Left colon (tissue), 2 donors: ENCODE data around the gene EBPL. TPM values are rescaled to one million over a fixed set of nuclear protein-coding genes. Genes with fewer than 3 reads are reported as not detected.
"Not testable (repeated sequence)": the region's sequence is repeated elsewhere in the genome, so short reads cannot be mapped to it uniquely, and the experiment has no call there.

Experiments used
- ATAC-seq: fragments of 200-7000 bp; cut with Tn5 transposase; one replicate; pipeline ENCODE4 v1.9.1; 2020; ENCODE audit warnings: mild to moderate bottlenecking, moderate library complexity
- DNase-seq, 2 donors: peaks; one replicate each; pipeline ENCODE4 v3.0.0-alpha.2; 2020
- intact Hi-C, 2 donors: fragments of 100-400 bp; cut with DNase I in 1 of 2; cut with micrococcal nuclease in 1 of 2; formaldehyde crosslinking; loops; one replicate each; pipeline versions ENCODE4 v1.11.2 to v1.14.0; 2022; cut with DNase I, micrococcal nuclease
- long read RNA-seq: library from polyadenylated mRNA; unstranded; transcript quantifications from one replicate; pipeline ENCODE4 v2.0.0, GENCODE V29; 2021
- total RNA-seq, 2 donors: library from RNA; stranded (reverse); fragmentation: NEBNext Ultra II Directional; extraction: Animal tissue kit (Norgen Biotek cat#: 25700); gene quantifications; one replicate each; pipeline ENCODE4 v1.2.1, GENCODE V29; 2021
- donor health status: DM: no; HTN: no; CAD: no.
- donor health status: DM: yes; HTN: yes; CAD: no.

EBPL gene
- total RNA-seq = 10 to 100 TPM; 34.8 to 45.8 TPM
- long read RNA-seq, transcript EBPL-206 (3 exons, 810 nt) = minor isoform, 6 of 42 reads
- long read RNA-seq, transcript EBPL-201 (4 exons, 914 nt) = major isoform, 29 of 42 reads
- long read RNA-seq, partial matches to known transcripts = 0 of 42 reads
- long read RNA-seq, other reads (novel, unspliced or antisense) = 1 of 42 reads

GRCh38 chr13:49690995-49691784 lies at the start of gene EBPL:
TSS of gene EBPL (minus strand) at chr13:49691486. CDS start at chr13:49691424, 62 bp downstream.
- ATAC-seq (peak; percentile 92), DNase-seq (peak; percentile 95 to 96)
- intact Hi-C loops = loop anchor here in 1 of 2 donors (10.0 kb wide), 1 partner anchor 94 kb away; no protein-coding TSS in a partner anchor

- ATAC-seq (peak; percentile 50), DNase-seq (no peak)
- intact Hi-C loops = no loop called here
These were observed 49.6 kb upstream of the EBPL start for GRCh38 chr13:49740870-49741269.

GRCh38 chr13:49739498-49740187 lies 48.4 kb upstream of the EBPL start:
- ATAC-seq = peak; percentile 89

GRCh38 chr13:49733181-49733951 lies 42.1 kb upstream of the EBPL start:
- no peak for DNase-seq
- no peak for ATAC-seq
- intact Hi-C loops = no loop called here

More at GRCh38 chr13:49739498-49740187, 48.4 kb upstream of the EBPL start:
- DNase-seq = no peak
- intact Hi-C loops = no loop called here

GRCh38 chr13:49731766-49732165 lies 40.5 kb upstream of the EBPL start:
- intact Hi-C loops = no loop called here
- no peak for ATAC-seq

GRCh38 chr13:49716615-49717014 lies 25.3 kb upstream of the EBPL start:
- no peak for ATAC-seq
- intact Hi-C loops = no loop called here
- DNase-seq = no peak

More at GRCh38 chr13:49731766-49732165, 40.5 kb upstream of the EBPL start:
- DNase-seq = no peak

GRCh38 chr13:49714757-49715156 lies 23.5 kb upstream of the EBPL start:
- DNase-seq (no peak), ATAC-seq (no peak)
- intact Hi-C loops = no loop called here

- ATAC-seq = peak; percentile 87
- no peak for DNase-seq
- intact Hi-C loops = no loop called here
These were observed 20.1 kb upstream of the EBPL start for GRCh38 chr13:49711218-49711863.

GRCh38 chr13:49704264-49704663 lies 13.0 kb upstream of the EBPL start:
- ATAC-seq, intact Hi-C loops, DNase-seq: not testable (repeated sequence)

- intact Hi-C loops = no loop called here
- no peak for DNase-seq
- ATAC-seq = no peak
These were observed 10.2 kb upstream of the EBPL start for GRCh38 chr13:49701491-49701890.

GRCh38 chr13:49697468-49697867 lies 6.2 kb upstream of the EBPL start:
- DNase-seq = no peak
- no peak for ATAC-seq
- intact Hi-C loops = loop anchor here in 1 of 2 donors (10.0 kb wide), 1 partner anchor 87 kb away; no protein-coding TSS in a partner anchor

GRCh38 chr13:49694446-49694845 lies 3.2 kb upstream of the EBPL start:
- ATAC-seq = no peak
- intact Hi-C loops = loop anchor here in 1 of 2 donors (10.0 kb wide), 1 partner anchor 90 kb away; no protein-coding TSS in a partner anchor
- DNase-seq = no peak

- intact Hi-C loops = loop anchor here in 1 of 2 donors (10.0 kb wide), 1 partner anchor 91 kb away; no protein-coding TSS in a partner anchor
- no peak for DNase-seq
- ATAC-seq = no peak
These were observed 2.6 kb upstream of the EBPL start for GRCh38 chr13:49693877-49694276.

GRCh38 chr13:49693191-49693733 lies 2.0 kb upstream of the EBPL start:
- intact Hi-C loops = loop anchor here in 1 of 2 donors (10.0 kb wide), 1 partner anchor 92 kb away; no protein-coding TSS in a partner anchor
- ATAC-seq (peak; percentile 36), DNase-seq (no peak)

- DNase-seq = peak; percentile 28 to 41
- peak; percentile 24 for ATAC-seq
- intact Hi-C loops = loop anchor here in 1 of 2 donors (10.0 kb wide), 1 partner anchor 94 kb away; no protein-coding TSS in a partner anchor
These were observed 922 bp downstream of the EBPL start for GRCh38 chr13:49690133-49690994.

GRCh38 chr13:49683489-49683888 lies 7.8 kb downstream of the EBPL start:
- DNase-seq = no peak
- intact Hi-C loops = no loop called here

More at GRCh38 chr13:49683489-49683888, 7.8 kb downstream of the EBPL start:
- no peak for ATAC-seq
